ENCODE results near the gene NINL.

The NINL gene

GRCh38 chr20:25491446-25492038 lies 93.8 kb downstream of the NINL start:
- H3K79me2 ChIP-seq (ENCODE audit: control insufficient read depth, insufficient read depth, low read length) = no peaks in the 10 kb centered on the region
- H3K27ac ChIP-seq (ENCODE audit: low read depth, low read length) = no peak overlapping the region
- H3K27me3 ChIP-seq (ENCODE audit: insufficient read depth, low read length, poor library complexity) = no peaks in the 10 kb centered on the region
- H3K18ac ChIP-seq (ENCODE audit: low read length) = no peak overlapping the region
- H4K8ac ChIP-seq (ENCODE audit: low read depth, low read length) = no peak overlapping the region
- H3K9ac ChIP-seq (ENCODE audit: low read length) = no peak overlapping the region
- H2BK120ac ChIP-seq (ENCODE audit: low read depth, low read length) = no peak overlapping the region
- WGBS (ENCODE audit: extremely low coverage, insufficient coverage, low lambda C conversion rate) = no CpG with 5 or more reads among the region's 12 CpGs
- H3K23ac ChIP-seq (ENCODE audit: low read length) = no peak overlapping the region
- no peak overlapping the region for H3K4me2 ChIP-seq (ENCODE audit: low read length)
- H3K4me1 ChIP-seq (ENCODE audit: control insufficient read depth, low read depth, low read length) = no peaks in the 10 kb centered on the region
- H2BK15ac ChIP-seq (replicated peaks; ENCODE audit: low read depth) = no peak overlapping the region
- no peak overlapping the region for H2AK5ac ChIP-seq (ENCODE audit: low read length)
- no peak overlapping the region for H3K56ac ChIP-seq (ENCODE audit: low read length)
- no peaks in the 10 kb centered on the region for H3K79me1 ChIP-seq (ENCODE audit: low read length)
- H3K4ac ChIP-seq (ENCODE audit: low read depth, low read length) = no peak overlapping the region
- no peak overlapping the region for H2BK5ac ChIP-seq (ENCODE audit: low read length)
- no peak overlapping the region for H3K4me3 ChIP-seq (ENCODE audit: low read length)
- H3K36me3 ChIP-seq (ENCODE audit: control insufficient read depth, insufficient read depth, low read length) = peaks cover 5% of the 10 kb centered on the region
- DNase-seq = no peak
- no peak overlapping the region for H4K5ac ChIP-seq (ENCODE audit: low read length)

GRCh38 chr20:25490656-25491445 lies 94.5 kb downstream of the NINL start:
- no CpG with 5 or more reads among the region's 15 CpGs for WGBS (ENCODE audit: extremely low coverage, insufficient coverage, low lambda C conversion rate)

GRCh38 chr20:25489221-25489871 lies 96.0 kb downstream of the NINL start:
- Histone ChIP-seq H3K4ac (ENCODE audit: low read depth, low read length) (no peak overlapping the region), H3K79me1 (ENCODE audit: low read length) (no peaks in the 10 kb centered on the region), H3K27me3 (ENCODE audit: insufficient read depth, low read length, poor library complexity) (no peaks in the 10 kb centered on the region), H3K36me3 (ENCODE audit: control insufficient read depth, insufficient read depth, low read length) (peaks cover 6% of the 10 kb centered on the region), H3K79me2 (ENCODE audit: control insufficient read depth, insufficient read depth, low read length) (no peaks in the 10 kb centered on the region), H3K4me2 (ENCODE audit: low read length) (no peak overlapping the region), H2BK5ac (ENCODE audit: low read length) (no peak overlapping the region), H4K8ac (ENCODE audit: low read depth, low read length) (no peak overlapping the region), H2BK15ac (replicated peaks; ENCODE audit: low read depth) (no peak overlapping the region), H2BK120ac (ENCODE audit: low read depth, low read length) (no peak overlapping the region), H3K27ac (ENCODE audit: low read depth, low read length) (no peak overlapping the region), H3K4me3 (ENCODE audit: low read length) (no peak overlapping the region), H2AK5ac (ENCODE audit: low read length) (no peak overlapping the region), H3K4me1 (ENCODE audit: control insufficient read depth, low read depth, low read length) (no peaks in the 10 kb centered on the region), H3K9ac (ENCODE audit: low read length) (no peak overlapping the region), H4K5ac (ENCODE audit: low read length) (no peak overlapping the region), H3K56ac (ENCODE audit: low read length) (no peak overlapping the region), H3K18ac (ENCODE audit: low read length) (no peak overlapping the region), H3K23ac (ENCODE audit: low read length) (no peak overlapping the region)
- DNase-seq = no peak
- no CpG with 5 or more reads among the region's 15 CpGs for WGBS (ENCODE audit: extremely low coverage, insufficient coverage, low lambda C conversion rate)

More at GRCh38 chr20:25490656-25491445, 94.5 kb downstream of the NINL start:
- Histone ChIP-seq H2BK15ac (replicated peaks; ENCODE audit: low read depth) (no peak overlapping the region), H3K79me1 (ENCODE audit: low read length) (no peaks in the 10 kb centered on the region), H4K8ac (ENCODE audit: low read depth, low read length) (no peak overlapping the region), H3K4me3 (ENCODE audit: low read length) (no peak overlapping the region), H2AK5ac (ENCODE audit: low read length) (no peak overlapping the region), H3K4ac (ENCODE audit: low read depth, low read length) (no peak overlapping the region), H3K9ac (ENCODE audit: low read length) (no peak overlapping the region), H3K23ac (ENCODE audit: low read length) (no peak overlapping the region), H3K79me2 (ENCODE audit: control insufficient read depth, insufficient read depth, low read length) (no peaks in the 10 kb centered on the region), H2BK5ac (ENCODE audit: low read length) (no peak overlapping the region), H3K36me3 (ENCODE audit: control insufficient read depth, insufficient read depth, low read length) (peaks cover 6% of the 10 kb centered on the region), H3K56ac (ENCODE audit: low read length) (no peak overlapping the region), H3K27me3 (ENCODE audit: insufficient read depth, low read length, poor library complexity) (no peaks in the 10 kb centered on the region), H3K18ac (ENCODE audit: low read length) (no peak overlapping the region), H3K4me1 (ENCODE audit: control insufficient read depth, low read depth, low read length) (no peaks in the 10 kb centered on the region), H2BK120ac (ENCODE audit: low read depth, low read length) (no peak overlapping the region), H4K5ac (ENCODE audit: low read length) (no peak overlapping the region), H3K27ac (ENCODE audit: low read depth, low read length) (no peak overlapping the region), H3K4me2 (ENCODE audit: low read length) (no peak overlapping the region)
- no peak for DNase-seq

- Histone ChIP-seq H3K23ac (ENCODE audit: low read length) (no peak overlapping the region), H3K27ac (ENCODE audit: low read depth, low read length) (no peak overlapping the region), H3K9ac (ENCODE audit: low read length) (no peak overlapping the region), H2BK15ac (replicated peaks; ENCODE audit: low read depth) (no peak overlapping the region), H4K5ac (ENCODE audit: low read length) (no peak overlapping the region), H3K4ac (ENCODE audit: low read depth, low read length) (no peak overlapping the region), H2BK5ac (ENCODE audit: low read length) (no peak overlapping the region), H3K18ac (ENCODE audit: low read length) (no peak overlapping the region), H2AK5ac (ENCODE audit: low read length) (no peak overlapping the region), H3K36me3 (ENCODE audit: control insufficient read depth, insufficient read depth, low read length) (peaks cover 9% of the 10 kb centered on the region), H3K27me3 (ENCODE audit: insufficient read depth, low read length, poor library complexity) (no peaks in the 10 kb centered on the region), H3K4me2 (ENCODE audit: low read length) (no peak overlapping the region), H2BK120ac (ENCODE audit: low read depth, low read length) (no peak overlapping the region), H3K56ac (ENCODE audit: low read length) (no peak overlapping the region), H3K79me1 (ENCODE audit: low read length) (no peaks in the 10 kb centered on the region), H3K4me3 (ENCODE audit: low read length) (no peak overlapping the region), H3K79me2 (ENCODE audit: control insufficient read depth, insufficient read depth, low read length) (no peaks in the 10 kb centered on the region), H3K4me1 (ENCODE audit: control insufficient read depth, low read depth, low read length) (no peaks in the 10 kb centered on the region), H4K8ac (ENCODE audit: low read depth, low read length) (no peak overlapping the region)
- DNase-seq = no peak
- no CpG with 5 or more reads among the region's 11 CpGs for WGBS (ENCODE audit: extremely low coverage, insufficient coverage, low lambda C conversion rate)
These were observed 97.4 kb downstream of the NINL start for GRCh38 chr20:25487975-25488374.

GRCh38 chr20:25487306-25487705 lies 98.0 kb downstream of the NINL start:
- no peak overlapping the region for H4K5ac ChIP-seq (ENCODE audit: low read length)
- WGBS (ENCODE audit: extremely low coverage, insufficient coverage, low lambda C conversion rate) = no CpG with 5 or more reads among the region's 2 CpGs
- no peak overlapping the region for H2BK5ac ChIP-seq (ENCODE audit: low read length)
- H3K56ac ChIP-seq (ENCODE audit: low read length) = no peak overlapping the region
- H3K79me2 ChIP-seq (ENCODE audit: control insufficient read depth, insufficient read depth, low read length) = no peaks in the 10 kb centered on the region
- H3K4me1 ChIP-seq (ENCODE audit: control insufficient read depth, low read depth, low read length) = no peaks in the 10 kb centered on the region
- H4K8ac ChIP-seq (ENCODE audit: low read depth, low read length) = no peak overlapping the region
- H3K23ac ChIP-seq (ENCODE audit: low read length) = no peak overlapping the region
- no peak overlapping the region for H3K4me2 ChIP-seq (ENCODE audit: low read length)
- no peak overlapping the region for H3K9ac ChIP-seq (ENCODE audit: low read length)
- no peak overlapping the region for H3K4me3 ChIP-seq (ENCODE audit: low read length)
- no peaks in the 10 kb centered on the region for H3K27me3 ChIP-seq (ENCODE audit: insufficient read depth, low read length, poor library complexity)
- no peak for DNase-seq
- H2BK15ac ChIP-seq (replicated peaks; ENCODE audit: low read depth) = no peak overlapping the region
- H3K4ac ChIP-seq (ENCODE audit: low read depth, low read length) = no peak overlapping the region
- no peak overlapping the region for H3K27ac ChIP-seq (ENCODE audit: low read depth, low read length)
- H2BK120ac ChIP-seq (ENCODE audit: low read depth, low read length) = no peak overlapping the region
- peaks cover 9% of the 10 kb centered on the region for H3K36me3 ChIP-seq (ENCODE audit: control insufficient read depth, insufficient read depth, low read length)
- H3K18ac ChIP-seq (ENCODE audit: low read length) = no peak overlapping the region
- no peaks in the 10 kb centered on the region for H3K79me1 ChIP-seq (ENCODE audit: low read length)
- no peak overlapping the region for H2AK5ac ChIP-seq (ENCODE audit: low read length)

All from mesendoderm (in vitro differentiated cells).